DND-41 (cell line): Measurements from ENCODE around the gene TRAPPC2L.

Experiments used
- ATAC-seq: fragments of 200-7000 bp; cut with Tn5 transposase; 3 replicates; pipeline ENCODE4 v1.9.1; 2021; ENCODE audit warnings: low read depth; ENCODE audit not compliant: insufficient read depth
- DNase-seq: peaks from one replicate; pipeline ENCODE4 v3.0.0-alpha.2; 2020
- H2AFZ ChIP-seq: 2 replicates; pipeline ENCODE4 v1.6.0; 2012; ENCODE audit warnings: low read depth, low read length
- H3K27ac ChIP-seq: 2 replicates; pipeline ENCODE4 v1.5.1; 2012; ENCODE audit warnings: low read length, inconsistent platforms
- H3K27me3 ChIP-seq: fragments of 200-600 bp; sonication (generic); 2 replicates; pipeline ENCODE4 v1.6.0; 2012; ENCODE audit warnings: low read length, mild to moderate bottlenecking, inconsistent platforms; ENCODE audit not compliant: insufficient read depth, poor library complexity
- H3K36me3 ChIP-seq: 2 replicates; pipeline ENCODE4 v1.5.1; 2012; ENCODE audit warnings: low read length, inconsistent platforms; ENCODE audit not compliant: insufficient read depth
- H3K4me1 ChIP-seq: 2 replicates; pipeline ENCODE4 v1.5.1; 2012; ENCODE audit warnings: mild to moderate bottlenecking, low read length; ENCODE audit not compliant: insufficient read depth
- H3K4me2 ChIP-seq: 2 replicates; pipeline ENCODE4 v1.6.0; 2012; ENCODE audit warnings: mild to moderate bottlenecking, moderate library complexity, low read length, inconsistent platforms; ENCODE audit not compliant: insufficient read depth
- H3K4me3 ChIP-seq, 2 experiments: fragments of 200-600 bp in 1 of 2; shearing (Covaris generic) in 1 of 2; 2 replicates each; pipeline ENCODE4 v1.5.1; 2012 to 2016; ENCODE audit warnings: inconsistent platforms in 2 of 2, low read length in 2 of 2, mild to moderate bottlenecking in 2 of 2, low read depth in 1 of 2, moderate library complexity in 1 of 2
- H3K79me2 ChIP-seq: 2 replicates; pipeline ENCODE4 v1.6.0; 2012; ENCODE audit warnings: low read length, inconsistent platforms; ENCODE audit not compliant: insufficient read depth
- H3K9ac ChIP-seq: 2 replicates; pipeline ENCODE4 v1.6.0; 2012; ENCODE audit warnings: low read depth, mild to moderate bottlenecking, inconsistent platforms, low read length, moderate library complexity
- H3K9me3 ChIP-seq: 2 replicates; pipeline ENCODE4 v1.5.1; 2012; ENCODE audit warnings: low read length, moderate library complexity, mild to moderate bottlenecking, inconsistent platforms; ENCODE audit not compliant: insufficient read depth, severe bottlenecking
- H4K20me1 ChIP-seq: 2 replicates; pipeline ENCODE4 v1.6.0; 2012; ENCODE audit warnings: low read length; ENCODE audit not compliant: insufficient read depth
- EZH2 ChIP-seq: IDR thresholded peaks from 3 replicates; pipeline ENCODE4 v1.6.1; 2012; ENCODE audit warnings: borderline replicate concordance, low read depth, mild to moderate bottlenecking, moderate library complexity, low read length, inconsistent platforms; ENCODE audit not compliant: severe bottlenecking
- TF ChIP-seq, protein P1 (sequence below): IDR thresholded peaks from 2 replicates; pipeline ENCODE4 v1.5.1; 2012; ENCODE audit warnings: borderline replicate concordance, low read length, moderate library complexity, mild to moderate bottlenecking; ENCODE audit not compliant: poor library complexity, severe bottlenecking; ENCODE audit errors: extremely low read depth

TRAPPC2L gene

DNA sequence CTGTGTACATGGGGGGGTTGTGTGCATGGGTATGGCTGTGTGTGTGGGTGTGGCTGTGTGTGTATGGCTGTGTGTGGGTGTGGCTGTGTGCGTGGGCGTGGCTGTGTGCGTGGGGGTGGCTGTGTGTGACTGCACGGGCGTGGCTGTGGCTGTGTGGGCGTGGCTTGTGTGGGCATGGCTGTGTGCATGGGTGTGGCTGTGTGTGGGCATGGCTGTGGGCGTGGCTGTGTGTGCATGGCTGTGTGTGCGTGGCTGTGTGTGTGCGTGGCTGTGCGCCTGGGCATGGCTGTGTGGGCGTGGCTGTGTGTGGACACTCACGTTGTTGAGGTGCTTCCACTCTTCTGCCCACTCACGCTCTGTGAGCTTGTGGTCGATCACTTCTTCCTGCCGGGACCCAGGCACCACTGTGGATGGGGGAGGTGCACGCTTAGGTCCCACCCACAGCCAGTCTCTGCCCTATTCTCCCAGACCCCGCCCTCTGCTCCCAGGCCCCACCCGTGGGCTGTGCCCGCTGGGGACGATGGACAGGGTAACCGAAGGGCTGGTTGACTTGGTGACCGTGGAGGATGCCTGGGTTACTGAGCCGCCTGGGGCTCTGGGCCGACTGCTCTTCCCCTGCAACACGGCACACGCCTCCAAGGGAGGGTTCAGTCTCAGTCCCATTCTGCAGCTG lies 25.6 kb downstream of the TRAPPC2L start:
- Histone ChIP-seq H3K4me1 (no peaks in the 10 kb centered on the region), H3K9me3 (no peaks in the 10 kb centered on the region), H3K4me2 (no peak overlapping the region), H3K27me3 (no peaks in the 10 kb centered on the region), H3K36me3 (no peaks in the 10 kb centered on the region), H2AFZ (no peak overlapping the region), H3K4me3 (no peak overlapping the region), H3K27ac (no peak overlapping the region), H4K20me1 (0 out of 2 replicates have a peak, but pooled peaks cover 3% of the 10 kb centered on the region), H3K9ac (no peak overlapping the region), H3K79me2 (no peaks in the 10 kb centered on the region)
- ATAC-seq (peak; percentile 45; the same call in 1 of the 3 replicates), DNase-seq (peak; percentile 37)
- TF ChIP-seq, protein P1, sequence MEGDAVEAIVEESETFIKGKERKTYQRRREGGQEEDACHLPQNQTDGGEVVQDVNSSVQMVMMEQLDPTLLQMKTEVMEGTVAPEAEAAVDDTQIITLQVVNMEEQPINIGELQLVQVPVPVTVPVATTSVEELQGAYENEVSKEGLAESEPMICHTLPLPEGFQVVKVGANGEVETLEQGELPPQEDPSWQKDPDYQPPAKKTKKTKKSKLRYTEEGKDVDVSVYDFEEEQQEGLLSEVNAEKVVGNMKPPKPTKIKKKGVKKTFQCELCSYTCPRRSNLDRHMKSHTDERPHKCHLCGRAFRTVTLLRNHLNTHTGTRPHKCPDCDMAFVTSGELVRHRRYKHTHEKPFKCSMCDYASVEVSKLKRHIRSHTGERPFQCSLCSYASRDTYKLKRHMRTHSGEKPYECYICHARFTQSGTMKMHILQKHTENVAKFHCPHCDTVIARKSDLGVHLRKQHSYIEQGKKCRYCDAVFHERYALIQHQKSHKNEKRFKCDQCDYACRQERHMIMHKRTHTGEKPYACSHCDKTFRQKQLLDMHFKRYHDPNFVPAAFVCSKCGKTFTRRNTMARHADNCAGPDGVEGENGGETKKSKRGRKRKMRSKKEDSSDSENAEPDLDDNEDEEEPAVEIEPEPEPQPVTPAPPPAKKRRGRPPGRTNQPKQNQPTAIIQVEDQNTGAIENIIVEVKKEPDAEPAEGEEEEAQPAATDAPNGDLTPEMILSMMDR: no peak
- no peak for TF ChIP-seq EZH2

GRCh38 chr16:88883117-88883895 lies 26.4 kb downstream of the TRAPPC2L start:
- Histone ChIP-seq H3K4me3 (no peak overlapping the region), H3K27ac (no peak overlapping the region), H3K4me2 (no peak overlapping the region), H3K4me1 (no peaks in the 10 kb centered on the region), H3K9ac (no peak overlapping the region), H3K36me3 (no peaks in the 10 kb centered on the region), H2AFZ (no peak overlapping the region), H3K27me3 (no peaks in the 10 kb centered on the region), H4K20me1 (0 out of 2 replicates have a peak, but pooled peaks cover 3% of the 10 kb centered on the region), H3K9me3 (no peaks in the 10 kb centered on the region), H3K79me2 (no peaks in the 10 kb centered on the region)
- TF ChIP-seq EZH2: no peak
- TF ChIP-seq, protein P1: no peak
- no peak for DNase-seq
- no peak for ATAC-seq

DNA sequence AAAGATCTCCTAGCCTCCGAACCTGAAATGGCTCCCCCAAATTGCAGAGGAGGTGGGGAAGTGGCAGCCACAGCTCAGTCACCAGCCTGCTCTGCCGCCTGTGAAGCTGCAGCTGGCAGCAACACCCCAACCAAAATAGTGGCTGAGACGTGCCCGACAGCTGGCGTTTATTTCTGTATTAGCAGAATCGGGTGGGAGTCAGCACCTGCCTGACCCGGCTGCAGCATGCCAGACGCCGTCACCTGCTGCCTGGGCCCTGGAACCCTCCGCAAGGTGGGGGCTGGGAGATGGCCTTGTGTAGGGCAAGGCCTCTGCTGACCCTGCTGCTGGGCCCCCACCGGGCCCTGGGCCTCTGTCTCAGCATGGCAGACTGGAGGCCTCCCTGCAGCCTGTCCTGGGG lies 27.0 kb downstream of the TRAPPC2L start:
- ATAC-seq: no peak

More for the DNA sequence above, 27.0 kb downstream of the TRAPPC2L start:
- H4K20me1 ChIP-seq: 0 out of 2 replicates have a peak, but pooled peaks cover 3% of the 10 kb centered on the region
- no peak overlapping the region for H2AFZ ChIP-seq
- H3K36me3 ChIP-seq: no peaks in the 10 kb centered on the region
- TF ChIP-seq, protein P1: no peak
- no peak for TF ChIP-seq EZH2
- no peak overlapping the region for H3K9ac ChIP-seq
- no peak overlapping the region for H3K27ac ChIP-seq
- H3K79me2 ChIP-seq: no peaks in the 10 kb centered on the region
- H3K4me3 ChIP-seq: no peak overlapping the region
- no peaks in the 10 kb centered on the region for H3K9me3 ChIP-seq
- H3K4me2 ChIP-seq: no peak overlapping the region
- DNase-seq: no peak
- no peaks in the 10 kb centered on the region for H3K27me3 ChIP-seq
- H3K4me1 ChIP-seq: no peaks in the 10 kb centered on the region
